Nephron progenitor cell (in vitro differentiated cells): Measurements from ENCODE around the gene CDYL.

ENCODE experiments used
- DNase-seq: peaks from one replicate; pipeline ENCODE4 v3.0.0; 2021
- H3K27ac Mint-ChIP-seq: 2 replicates; pipeline ENCODE4 v1.8.0; 2021; ENCODE audit warnings: mild to moderate bottlenecking, moderate library complexity, mixed read lengths
- H3K27me3 Mint-ChIP-seq: 2 replicates; pipeline ENCODE4 v1.8.0; 2021; ENCODE audit warnings: mild to moderate bottlenecking, low read depth, mixed read lengths; ENCODE audit not compliant: poor library complexity
- H3K36me3 Mint-ChIP-seq: 2 replicates; pipeline ENCODE4 v1.8.0; 2021; ENCODE audit warnings: low read depth, mixed read lengths
- H3K4me1 Mint-ChIP-seq: 2 replicates; pipeline ENCODE4 v1.8.0; 2021; ENCODE audit warnings: mixed read lengths
- H3K4me3 Mint-ChIP-seq: 2 replicates; pipeline ENCODE4 v1.8.0; 2021; ENCODE audit warnings: mild to moderate bottlenecking, moderate library complexity, mixed read lengths
- H3K9me3 Mint-ChIP-seq: 2 replicates; pipeline ENCODE4 v1.8.0; 2021; ENCODE audit warnings: mild to moderate bottlenecking, moderate library complexity, mixed read lengths
- TF ChIP-seq, protein P1 (sequence below): fragments of 200-600 bp; sonication (generic); IDR thresholded peaks from 2 replicates; pipeline ENCODE4 v1.5.0; 2021; ENCODE audit warnings: antibody characterized with exemption

Gene CDYL

DNA sequence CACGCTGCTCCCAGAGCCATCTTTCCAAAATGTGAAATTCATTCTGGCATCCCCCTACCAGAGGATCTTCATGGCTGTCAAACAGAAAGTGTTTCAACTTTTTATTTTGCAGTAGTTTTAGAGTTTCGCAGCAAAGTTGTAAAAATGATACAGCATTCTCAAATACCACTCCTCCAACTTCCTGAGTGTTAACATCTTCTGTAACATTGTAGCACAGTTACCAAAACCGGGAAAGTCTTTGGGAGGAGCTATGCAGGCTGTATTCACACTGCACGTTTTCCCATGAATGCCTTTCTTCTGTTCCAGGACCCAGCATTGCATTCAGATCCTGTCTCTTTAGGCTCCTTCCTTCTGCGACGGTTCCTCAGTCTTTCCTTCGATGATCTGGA is 30.1 kb downstream of the CDYL start:
- TF ChIP-seq, protein P1, sequence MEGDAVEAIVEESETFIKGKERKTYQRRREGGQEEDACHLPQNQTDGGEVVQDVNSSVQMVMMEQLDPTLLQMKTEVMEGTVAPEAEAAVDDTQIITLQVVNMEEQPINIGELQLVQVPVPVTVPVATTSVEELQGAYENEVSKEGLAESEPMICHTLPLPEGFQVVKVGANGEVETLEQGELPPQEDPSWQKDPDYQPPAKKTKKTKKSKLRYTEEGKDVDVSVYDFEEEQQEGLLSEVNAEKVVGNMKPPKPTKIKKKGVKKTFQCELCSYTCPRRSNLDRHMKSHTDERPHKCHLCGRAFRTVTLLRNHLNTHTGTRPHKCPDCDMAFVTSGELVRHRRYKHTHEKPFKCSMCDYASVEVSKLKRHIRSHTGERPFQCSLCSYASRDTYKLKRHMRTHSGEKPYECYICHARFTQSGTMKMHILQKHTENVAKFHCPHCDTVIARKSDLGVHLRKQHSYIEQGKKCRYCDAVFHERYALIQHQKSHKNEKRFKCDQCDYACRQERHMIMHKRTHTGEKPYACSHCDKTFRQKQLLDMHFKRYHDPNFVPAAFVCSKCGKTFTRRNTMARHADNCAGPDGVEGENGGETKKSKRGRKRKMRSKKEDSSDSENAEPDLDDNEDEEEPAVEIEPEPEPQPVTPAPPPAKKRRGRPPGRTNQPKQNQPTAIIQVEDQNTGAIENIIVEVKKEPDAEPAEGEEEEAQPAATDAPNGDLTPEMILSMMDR = no peak
- no peak overlapping the region for H3K4me3 Mint-ChIP-seq
- peaks cover 27% of the 10 kb centered on the region for H3K36me3 Mint-ChIP-seq
- H3K27ac Mint-ChIP-seq = peak overlapping the region; percentile 26
- H3K9me3 Mint-ChIP-seq = peaks cover 25% of the 10 kb centered on the region
- no peak for DNase-seq
- peaks cover 50% of the 10 kb centered on the region for H3K4me1 Mint-ChIP-seq
- H3K27me3 Mint-ChIP-seq = peaks cover 3% of the 10 kb centered on the region

DNA sequence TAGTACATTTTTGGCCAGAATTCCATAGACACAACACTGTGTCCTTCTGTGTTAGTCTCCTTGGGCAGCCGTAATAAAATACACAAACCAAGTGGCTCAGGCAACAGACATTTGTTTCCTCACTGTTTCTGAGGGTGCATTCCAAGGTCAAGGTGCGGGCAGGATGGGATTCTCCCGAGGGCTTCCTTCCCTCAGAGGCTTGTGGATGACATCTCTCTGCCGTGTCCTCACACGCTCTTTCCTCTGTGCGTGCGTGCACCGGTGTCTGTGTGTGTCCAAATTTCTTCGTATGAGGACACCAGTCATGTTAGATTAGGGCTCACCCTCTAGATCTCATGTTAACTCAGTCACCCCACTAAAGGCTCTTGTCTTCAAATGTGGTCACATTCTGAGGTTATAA is 30.6 kb downstream of the CDYL start:
- H3K4me1 Mint-ChIP-seq = peaks cover 46% of the 10 kb centered on the region
- DNase-seq = no peak
- H3K27me3 Mint-ChIP-seq = peaks cover 3% of the 10 kb centered on the region
- TF ChIP-seq, protein P1 = no peak
- peaks cover 22% of the 10 kb centered on the region for H3K9me3 Mint-ChIP-seq
- H3K27ac Mint-ChIP-seq = peak overlapping the region; percentile 26
- peaks cover 29% of the 10 kb centered on the region for H3K36me3 Mint-ChIP-seq
- H3K4me3 Mint-ChIP-seq = no peak overlapping the region

DNA sequence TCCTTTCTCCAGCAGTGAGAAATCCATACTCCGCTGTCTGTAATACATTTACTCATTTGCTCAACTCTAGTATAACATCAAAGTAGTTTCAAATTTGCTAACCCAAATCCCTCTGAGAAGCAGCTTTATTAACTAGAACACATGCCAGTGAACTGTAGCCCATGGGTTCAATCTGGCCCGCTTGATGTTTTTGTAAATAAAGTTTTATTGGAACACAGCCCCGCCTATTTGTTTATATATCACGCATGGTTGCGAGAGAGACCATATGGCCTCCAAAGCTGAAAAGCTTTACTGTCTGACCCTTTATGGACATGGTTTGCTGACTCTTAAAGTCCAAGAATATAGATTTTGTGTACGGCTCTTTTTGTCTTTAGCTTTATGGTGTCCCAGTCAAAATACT is 32.2 kb downstream of the CDYL start:
- Mint-ChIP-seq H3K9me3 (peaks cover 22% of the 10 kb centered on the region), H3K4me1 (peaks cover 34% of the 10 kb centered on the region)

DNA sequence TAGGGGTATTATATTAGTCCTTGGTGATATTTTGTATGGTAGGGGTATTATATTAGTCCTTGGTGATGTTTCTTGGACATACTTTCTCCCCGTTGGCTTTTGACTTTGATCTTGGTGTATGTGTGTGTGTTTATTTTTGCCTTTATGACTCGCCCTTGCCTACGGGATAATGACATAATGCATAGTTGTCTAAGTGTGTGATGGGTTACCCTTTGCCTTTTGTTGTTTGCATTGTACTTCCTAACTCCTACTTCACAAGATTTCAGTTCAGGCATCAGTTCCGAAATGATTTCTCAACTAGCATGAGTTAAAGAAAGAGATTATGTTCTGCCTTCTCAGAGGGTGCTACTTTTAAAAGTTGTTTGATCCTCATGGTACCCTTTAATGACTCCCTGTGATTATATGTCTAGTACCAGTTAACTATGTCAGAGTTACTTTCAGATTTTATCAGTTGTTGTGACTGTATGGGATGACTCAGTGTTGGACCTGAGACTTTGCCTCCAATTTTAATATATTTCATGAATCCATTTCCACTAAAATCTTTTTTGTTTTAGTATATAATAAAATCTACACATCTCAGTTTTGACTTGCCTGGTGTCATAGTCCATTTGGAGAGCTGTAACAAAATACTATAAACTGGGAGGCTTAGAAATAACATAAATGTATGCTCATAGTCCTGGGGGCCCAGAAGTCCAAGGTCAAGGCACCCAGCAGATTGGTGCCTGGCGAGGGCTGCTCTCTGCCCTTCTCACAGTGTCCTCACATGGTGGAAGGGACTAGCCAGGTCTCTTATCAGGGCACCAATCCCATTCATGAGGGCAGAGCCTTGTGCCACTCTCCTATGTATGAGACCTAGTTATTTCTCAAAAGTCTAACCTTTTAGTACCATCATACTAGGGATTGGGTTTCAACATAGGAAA is 34.1 kb downstream of the CDYL start:
- TF ChIP-seq, protein P1 = no peak
- no peak for DNase-seq
- peaks cover 3% of the 10 kb centered on the region for H3K27me3 Mint-ChIP-seq
- no peak overlapping the region for H3K4me3 Mint-ChIP-seq
- no peak overlapping the region for H3K27ac Mint-ChIP-seq
- H3K4me1 Mint-ChIP-seq = peaks cover 17% of the 10 kb centered on the region
- peaks cover 22% of the 10 kb centered on the region for H3K9me3 Mint-ChIP-seq
- peaks cover 46% of the 10 kb centered on the region for H3K36me3 Mint-ChIP-seq

More for the DNA sequence above, 32.2 kb downstream of the CDYL start:
- no peak for DNase-seq
- H3K36me3 Mint-ChIP-seq = peaks cover 45% of the 10 kb centered on the region
- no peak overlapping the region for H3K27ac Mint-ChIP-seq
- no peak overlapping the region for H3K4me3 Mint-ChIP-seq
- H3K27me3 Mint-ChIP-seq = peaks cover 3% of the 10 kb centered on the region
- TF ChIP-seq, protein P1 = no peak

DNA sequence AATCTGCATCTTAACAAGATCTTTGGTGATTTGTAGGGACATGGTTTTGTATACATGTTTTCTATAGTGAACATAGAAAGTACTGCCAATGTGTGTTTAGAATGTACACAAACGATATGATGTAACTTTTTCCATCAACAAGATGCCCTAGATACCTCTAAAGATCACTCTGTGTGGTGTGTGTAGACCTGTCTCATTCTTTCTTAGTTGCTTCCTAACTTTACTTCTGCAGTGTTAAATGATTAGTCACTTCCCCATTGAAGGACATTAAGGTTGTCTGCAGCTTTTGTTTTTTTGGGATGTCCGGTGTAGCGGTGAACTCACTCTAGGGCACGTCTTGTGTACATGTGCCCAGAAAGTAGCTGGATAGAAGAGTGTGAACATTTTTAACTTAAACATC is 35.9 kb downstream of the CDYL start:
- no peak for DNase-seq

More for the DNA sequence above, 35.9 kb downstream of the CDYL start:
- TF ChIP-seq, protein P1 = no peak
- H3K27me3 Mint-ChIP-seq = peaks cover 3% of the 10 kb centered on the region
- H3K4me1 Mint-ChIP-seq = peaks cover under 1% of the 10 kb centered on the region
- H3K36me3 Mint-ChIP-seq = peaks cover 46% of the 10 kb centered on the region
- no peak overlapping the region for H3K4me3 Mint-ChIP-seq
- H3K27ac Mint-ChIP-seq = no peak overlapping the region
- H3K9me3 Mint-ChIP-seq = peaks cover 22% of the 10 kb centered on the region
